Uterus (tissue), 2 donors: ENCODE data around the gene QRSL1.

ENCODE experiments used
- POLR2A ChIP-seq, 2 donors: fragments of 450-650 bp; IDR thresholded peaks; one replicate each; pipeline ENCODE4 v1.6.1; 2016; ENCODE audit warnings: antibody characterized with exemption in 2 of 2, mild to moderate bottlenecking in 1 of 2, moderate library complexity in 1 of 2
- TF ChIP-seq, protein P1 (sequence below), 4 experiments: fragments of 200-600 bp in 2 of 4; fragments of 450-650 bp in 2 of 4; sonication (generic) in 2 of 4; IDR thresholded peaks; one replicate each; pipeline ENCODE4 v1.5.1; 2016 to 2019; ENCODE audit warnings: antibody characterized with exemption in 4 of 4, mild to moderate bottlenecking in 2 of 4, moderate library complexity in 1 of 4

DNA sequence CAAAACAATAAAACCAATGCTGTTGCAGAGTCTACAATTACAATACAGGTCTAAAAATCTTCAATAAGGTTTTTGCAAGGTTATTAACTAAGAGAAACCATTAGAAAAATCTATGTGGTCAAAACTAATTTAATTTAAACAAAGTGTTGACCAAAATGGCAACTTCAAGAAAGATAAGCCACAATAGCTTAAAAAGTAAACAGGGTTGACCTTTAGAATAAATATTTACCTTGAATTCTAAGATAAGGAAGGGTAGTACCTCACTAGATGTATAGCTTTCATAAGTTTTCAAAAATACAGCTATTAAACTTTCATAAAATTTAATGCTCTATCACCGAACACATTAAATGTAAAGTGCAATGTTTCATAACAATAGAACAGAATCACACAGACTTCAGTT lies 11.5 kb upstream of the QRSL1 start:
- TF ChIP-seq, protein P1, sequence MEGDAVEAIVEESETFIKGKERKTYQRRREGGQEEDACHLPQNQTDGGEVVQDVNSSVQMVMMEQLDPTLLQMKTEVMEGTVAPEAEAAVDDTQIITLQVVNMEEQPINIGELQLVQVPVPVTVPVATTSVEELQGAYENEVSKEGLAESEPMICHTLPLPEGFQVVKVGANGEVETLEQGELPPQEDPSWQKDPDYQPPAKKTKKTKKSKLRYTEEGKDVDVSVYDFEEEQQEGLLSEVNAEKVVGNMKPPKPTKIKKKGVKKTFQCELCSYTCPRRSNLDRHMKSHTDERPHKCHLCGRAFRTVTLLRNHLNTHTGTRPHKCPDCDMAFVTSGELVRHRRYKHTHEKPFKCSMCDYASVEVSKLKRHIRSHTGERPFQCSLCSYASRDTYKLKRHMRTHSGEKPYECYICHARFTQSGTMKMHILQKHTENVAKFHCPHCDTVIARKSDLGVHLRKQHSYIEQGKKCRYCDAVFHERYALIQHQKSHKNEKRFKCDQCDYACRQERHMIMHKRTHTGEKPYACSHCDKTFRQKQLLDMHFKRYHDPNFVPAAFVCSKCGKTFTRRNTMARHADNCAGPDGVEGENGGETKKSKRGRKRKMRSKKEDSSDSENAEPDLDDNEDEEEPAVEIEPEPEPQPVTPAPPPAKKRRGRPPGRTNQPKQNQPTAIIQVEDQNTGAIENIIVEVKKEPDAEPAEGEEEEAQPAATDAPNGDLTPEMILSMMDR (IDR thresholded peaks at IDR 0.05) = no peak
- no peak for TF ChIP-seq POLR2A (IDR thresholded peaks at IDR 0.05)
